PC-9 (cell line): ENCODE data around the gene PRR5.

Experiments
- EZH2 ChIP-seq: fragments of 200-600 bp; sonication (generic); IDR thresholded peaks from 2 replicates; pipeline ENCODE4 v1.8.0; 2017; ENCODE audit warnings: antibody characterized with exemption, low read depth
- TF ChIP-seq, protein P1 (sequence below): fragments of 200-600 bp; sonication (generic); conservative IDR thresholded peaks from 2 replicates; pipeline ENCODE4 v1.6.1; 2017; ENCODE audit warnings: mixed run types, antibody characterized with exemption, mild to moderate bottlenecking, moderate library complexity

DNA sequence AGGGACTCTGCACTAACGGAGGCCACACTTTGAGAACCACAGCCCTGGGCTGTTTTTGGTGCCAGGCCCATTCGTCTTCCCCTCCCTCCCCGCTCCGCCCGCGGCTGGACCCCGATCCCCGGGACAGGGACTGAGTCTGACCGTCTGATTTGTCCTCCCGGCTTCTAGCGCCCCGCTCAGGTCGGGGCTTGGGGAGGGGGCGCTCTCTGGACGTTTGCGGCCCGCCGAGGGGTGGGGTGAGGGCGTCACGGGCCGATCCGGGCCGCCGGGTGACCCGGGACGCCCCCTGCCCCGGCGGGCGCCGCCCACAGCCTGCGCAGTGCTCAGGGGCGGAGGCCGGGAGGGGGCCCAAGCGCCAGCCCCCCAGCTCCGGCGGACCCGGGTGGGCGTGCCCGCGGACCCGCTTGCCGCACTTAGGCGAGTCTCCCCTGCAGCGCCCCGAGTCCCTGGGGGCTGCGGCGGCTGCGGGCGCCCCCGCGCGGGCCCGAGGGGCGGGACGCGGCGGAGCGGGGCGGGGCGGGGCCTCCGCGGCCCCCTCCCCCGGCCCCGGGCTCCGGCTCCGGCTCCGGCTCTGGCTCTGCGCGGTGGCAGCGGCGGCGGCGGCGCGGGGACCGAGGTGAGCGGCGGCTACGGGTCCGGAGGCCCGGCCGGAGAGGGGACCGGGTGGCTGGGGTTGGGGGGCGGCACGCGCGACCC lies 33.7 kb upstream of the PRR5 start:
- TF ChIP-seq, protein P1, sequence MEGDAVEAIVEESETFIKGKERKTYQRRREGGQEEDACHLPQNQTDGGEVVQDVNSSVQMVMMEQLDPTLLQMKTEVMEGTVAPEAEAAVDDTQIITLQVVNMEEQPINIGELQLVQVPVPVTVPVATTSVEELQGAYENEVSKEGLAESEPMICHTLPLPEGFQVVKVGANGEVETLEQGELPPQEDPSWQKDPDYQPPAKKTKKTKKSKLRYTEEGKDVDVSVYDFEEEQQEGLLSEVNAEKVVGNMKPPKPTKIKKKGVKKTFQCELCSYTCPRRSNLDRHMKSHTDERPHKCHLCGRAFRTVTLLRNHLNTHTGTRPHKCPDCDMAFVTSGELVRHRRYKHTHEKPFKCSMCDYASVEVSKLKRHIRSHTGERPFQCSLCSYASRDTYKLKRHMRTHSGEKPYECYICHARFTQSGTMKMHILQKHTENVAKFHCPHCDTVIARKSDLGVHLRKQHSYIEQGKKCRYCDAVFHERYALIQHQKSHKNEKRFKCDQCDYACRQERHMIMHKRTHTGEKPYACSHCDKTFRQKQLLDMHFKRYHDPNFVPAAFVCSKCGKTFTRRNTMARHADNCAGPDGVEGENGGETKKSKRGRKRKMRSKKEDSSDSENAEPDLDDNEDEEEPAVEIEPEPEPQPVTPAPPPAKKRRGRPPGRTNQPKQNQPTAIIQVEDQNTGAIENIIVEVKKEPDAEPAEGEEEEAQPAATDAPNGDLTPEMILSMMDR = no peak
- peak; percentile 95; the same call in 1 of the 2 replicates for TF ChIP-seq EZH2
